K562 (cell line): ENCODE data around the gene PID1. TPM values are rescaled to one million over a fixed set of nuclear protein-coding genes. Genes with fewer than 3 reads are reported as not detected.

Source experiments
- ATAC-seq: fragments of 200-7000 bp; cut with Tn5 transposase; 3 replicates; pipeline ENCODE4 v1.9.1; 2020; ENCODE audit warnings: moderate library complexity
- BruUV-seq: library from RNA; stranded (reverse); fragments of 400-500 nt; replicated peaks from 2 replicates; lab custom pipeline; 2021; lab: Mats Ljungman, UMichigan
- CTCF ChIA-PET: fragments of 300-600 bp; formaldehyde crosslinking; extraction: SDS; loops from one replicate; lab custom pipeline; 2021; ENCODE audit warnings: low intra/inter-chr PET ratio; lab: Yijun Ruan, JAX
- POLR2A ChIA-PET: fragments of 300-600, 350-650 bp; sonication (Branson Sonifier 250); formaldehyde crosslinking; extraction: SDS; loops from one replicate; lab custom pipeline; 2021; ENCODE audit warnings: antibody characterized with exemption, inconsistent platforms; lab: Yijun Ruan, JAX
- DNase-seq, 4 experiments: peaks; one replicate each; pipeline versions ENCODE4 v3.0.0 to v3.0.0-alpha.2; 2011 to 2018; ENCODE audit warnings: low spot score in 3 of 4, mixed read lengths in 3 of 4; ENCODE audit errors: extremely low read depth in 1 of 4
- FAIRE-seq: peaks from 2 replicates; lab custom pipeline; 2011; peaks lifted over from hg19 to GRCh38; lab: Jason Lieb, UNC
- H2AFZ ChIP-seq: 2 replicates; pipeline ENCODE4 v1.6.0; 2011; ENCODE audit warnings: low read depth, low read length, control low read depth, inconsistent platforms
- H3K27ac ChIP-seq: fragments of 200-600 bp; 3 replicates; pipeline ENCODE4 v1.8.0; 2011; ENCODE audit warnings: low read depth, mild to moderate bottlenecking, control low read depth, inconsistent platforms, low read length, moderate library complexity, mixed read lengths; ENCODE audit errors: extremely low read depth
- H3K27me3 ChIP-seq, 2 experiments: fragments of 300-600 bp in 1 of 2; 2 replicates in 1 of 2; 3 replicates in 1 of 2; pipeline versions ENCODE4 v1.6.0 to v1.8.0; 2011; ENCODE audit warnings: inconsistent platforms in 2 of 2, low read length in 2 of 2, mild to moderate bottlenecking in 1 of 2, mixed read lengths in 1 of 2, moderate library complexity in 1 of 2; ENCODE audit not compliant: control insufficient read depth in 2 of 2, insufficient read depth in 2 of 2
- H3K36me3 ChIP-seq: fragments of 300-600 bp; 3 replicates; pipeline ENCODE4 v1.8.0; 2011; ENCODE audit warnings: mild to moderate bottlenecking, low read length, inconsistent platforms; ENCODE audit not compliant: control insufficient read depth, insufficient read depth
- H3K4me1 ChIP-seq, 2 experiments: fragments of 200-600 bp in 1 of 2; replicated peaks in 1 of 2; 2 replicates in 1 of 2; 3 replicates in 1 of 2; pipeline versions ENCODE4 v1.5.1 to v1.8.0; 2011; ENCODE audit warnings: inconsistent platforms in 2 of 2, low read length in 2 of 2, mild to moderate bottlenecking in 1 of 2, mixed read lengths in 1 of 2, moderate library complexity in 1 of 2; ENCODE audit not compliant: control insufficient read depth in 2 of 2, insufficient read depth in 2 of 2
- H3K4me2 ChIP-seq: 2 replicates; pipeline ENCODE4 v1.6.1; 2011; ENCODE audit warnings: low read length, control low read depth, inconsistent platforms, mixed read lengths; ENCODE audit not compliant: insufficient read depth
- H3K4me3 ChIP-seq: fragments of 200-600 bp; sonication (generic), shearing (Covaris generic); 2 replicates; pipeline ENCODE4 v1.5.1; 2016; ENCODE audit warnings: control low read depth, inconsistent platforms
- H3K79me2 ChIP-seq: fragments of 200-600 bp; 3 replicates; pipeline ENCODE4 v1.8.0; 2011; ENCODE audit warnings: low read length, inconsistent platforms; ENCODE audit not compliant: control insufficient read depth, insufficient read depth
- H3K9ac ChIP-seq, 2 experiments: 2 replicates each; pipeline versions ENCODE4 v1.6.0 to v1.6.1; 2011; ENCODE audit warnings: low read depth in 2 of 2, low read length in 2 of 2, control low read depth in 1 of 2, inconsistent platforms in 1 of 2, mild to moderate bottlenecking in 1 of 2, mixed read lengths in 1 of 2; ENCODE audit not compliant: insufficient read depth in 1 of 2
- H3K9me1 ChIP-seq: one replicate; pipeline ENCODE4 v1.6.0; 2011; ENCODE audit warnings: inconsistent platforms, mild to moderate bottlenecking, low read length, moderate library complexity; ENCODE audit not compliant: control insufficient read depth, insufficient read depth
- H3K9me3 ChIP-seq: replicated peaks from 2 replicates; pipeline ENCODE4 v1.5.1; 2011; ENCODE audit warnings: low read depth, low read length, inconsistent platforms; ENCODE audit not compliant: control insufficient read depth, insufficient read depth
- H4K20me1 ChIP-seq: replicated peaks from 2 replicates; pipeline ENCODE4 v1.6.1; 2011; ENCODE audit warnings: low read length, inconsistent platforms, mixed read lengths; ENCODE audit not compliant: control insufficient read depth, insufficient read depth
- CBX1 ChIP-seq: sonication (generic); IDR thresholded peaks from 2 replicates; pipeline ENCODE4 v1.6.1; 2016; ENCODE audit warnings: antibody characterized with exemption, low read depth, mild to moderate bottlenecking
- CHCHD3 ChIP-seq: fragments of 250-450 bp; sonication (Bioruptor Pico); IDR thresholded peaks from 2 replicates; pipeline ENCODE4 v2.1.2; 2022; ENCODE audit warnings: mild to moderate bottlenecking
- FOXA3 ChIP-seq, 2 experiments: fragments of 450-650 bp in 1 of 2; sonication (generic) in 1 of 2; formaldehyde crosslinking; IDR thresholded peaks in 1 of 2; conservative IDR thresholded peaks in 1 of 2; 2 replicates each; pipeline versions ENCODE4 v1.4.0 to v1.8.0; 2020 to 2022; ENCODE audit warnings: mild to moderate bottlenecking in 2 of 2, missing genetic modification reagents in 1 of 2
- FOXM1 ChIP-seq, 2 experiments: fragments of 450-650 bp in 1 of 2; sonication (generic) in 1 of 2; formaldehyde crosslinking in 1 of 2; IDR thresholded peaks; 2 replicates each; pipeline versions ENCODE4 v1.6.1 to v1.9.0; 2017 to 2022; ENCODE audit warnings: low read depth in 2 of 2, mild to moderate bottlenecking in 2 of 2, missing genetic modification reagents in 1 of 2, moderate library complexity in 1 of 2
- GATAD2B ChIP-seq: fragments of 450-650 bp; IDR thresholded peaks from 2 replicates; pipeline ENCODE4 v1.6.1; 2017; ENCODE audit warnings: mild to moderate bottlenecking, borderline replicate concordance
- MBD2 ChIP-seq: sonication (generic); IDR thresholded peaks from 2 replicates; pipeline ENCODE4 v1.6.1; 2016; ENCODE audit warnings: low read depth, borderline replicate concordance
- PURB ChIP-seq: sonication (generic); formaldehyde crosslinking; IDR thresholded peaks from 2 replicates; pipeline ENCODE4 v1.9.0; 2021; ENCODE audit warnings: low read depth, mild to moderate bottlenecking, missing genetic modification reagents
- RBM22 ChIP-seq: fragments of 200-400 bp; formaldehyde crosslinking; IDR thresholded peaks from 2 replicates; pipeline ENCODE4 v1.6.1; 2018; ENCODE audit warnings: low read length, low read depth; ENCODE audit not compliant: poor library complexity, severe bottlenecking
- ZNF174 ChIP-seq: fragments of 250-450 bp; sonication (Bioruptor Pico); IDR thresholded peaks from 2 replicates; pipeline ENCODE4 v1.4.0; 2020; ENCODE audit warnings: mild to moderate bottlenecking
- ZNF75A ChIP-seq: fragments of 450-650 bp; formaldehyde crosslinking; IDR thresholded peaks from 2 replicates; pipeline ENCODE4 v1.4.0; 2020; ENCODE audit warnings: mild to moderate bottlenecking
- WGBS: fragments of 100-300 bp; shearing (Covaris generic); methylation state at CpG from one replicate; pipeline ENCODE4 v1.1.6; 2016; ENCODE audit warnings: low coverage, mixed read lengths; ENCODE audit not compliant: insufficient coverage; ENCODE audit errors: missing lambda C conversion rate; 5-methylcytosine and 5-hydroxymethylcytosine counted together
- in situ Hi-C: fragments of 300-500 bp; cut with MboI; formaldehyde crosslinking; loops from 4 replicates; pipeline ENCODE4 v1.15.0; 2018; ENCODE audit warnings: inconsistent platforms, mixed read lengths
- intact Hi-C: fragments of 100-400 bp; cut with micrococcal nuclease; formaldehyde crosslinking; loops from 2 replicates; pipeline ENCODE4 v1.14.2; 2022
- polyA plus RNA-seq, 8 experiments: library from polyadenylated mRNA; depleted of rRNA in 4 of 8; stranded (reverse) in 5 of 8; unstranded in 3 of 8; fragments of >200 nt; fragmentation: Nextera tagmentation in 2 of 8; fragmentation: Illumina TruSeq in 1 of 8; extraction: Ambion mirVana in 2 of 8; extraction: Trizol in 1 of 8; gene quantifications; 2 replicates each; pipeline versions ENCODE4 v1.2.1 to v1.2.3, GENCODE V29; 2011 to 2014; ENCODE audit warnings: inconsistent platforms in 1 of 8, missing spikeins in 1 of 8
- total RNA-seq, 7 experiments: library from RNA; depleted of rRNA in 6 of 7; stranded (reverse); fragments of >200 nt in 6 of 7; fragmentation: Illumina TruSeq in 2 of 7; extraction: Trizol in 2 of 7; gene quantifications; 2 replicates each; pipeline versions ENCODE4 v1.2.1 to v1.2.3, GENCODE V29; 2011 to 2021; ENCODE audit warnings: low replicate concordance in 1 of 7
- TF ChIP-seq, protein P1 (sequence below): IDR thresholded peaks from 2 replicates; pipeline ENCODE4 v1.6.1; 2011; ENCODE audit warnings: borderline replicate concordance, low read depth, mild to moderate bottlenecking, moderate library complexity, low read length; ENCODE audit not compliant: insufficient read depth, poor library complexity, severe bottlenecking
- TF ChIP-seq, protein P2 (sequence below): sonication (generic); formaldehyde crosslinking; IDR thresholded peaks from 2 replicates; pipeline ENCODE4 v1.8.0; 2022; ENCODE audit warnings: missing genetic modification reagents, mild to moderate bottlenecking, borderline replicate concordance
- TF ChIP-seq, protein P3 (sequence below): fragments of 450-650 bp; formaldehyde crosslinking; IDR thresholded peaks from 2 replicates; pipeline ENCODE4 v1.4.0; 2020; ENCODE audit warnings: mild to moderate bottlenecking, moderate library complexity
- TF ChIP-seq, protein P4 (sequence below): sonication (generic); formaldehyde crosslinking; IDR thresholded peaks from 2 replicates; pipeline ENCODE4 v1.8.1; 2023; ENCODE audit warnings: mild to moderate bottlenecking, missing genetic modification reagents

The PID1 gene
- total and polyA plus RNA-seq, 9 of the 15 experiments (the other 6 are each of a cell fraction or from before 2014, with no cell fraction given): not detected

DNA sequence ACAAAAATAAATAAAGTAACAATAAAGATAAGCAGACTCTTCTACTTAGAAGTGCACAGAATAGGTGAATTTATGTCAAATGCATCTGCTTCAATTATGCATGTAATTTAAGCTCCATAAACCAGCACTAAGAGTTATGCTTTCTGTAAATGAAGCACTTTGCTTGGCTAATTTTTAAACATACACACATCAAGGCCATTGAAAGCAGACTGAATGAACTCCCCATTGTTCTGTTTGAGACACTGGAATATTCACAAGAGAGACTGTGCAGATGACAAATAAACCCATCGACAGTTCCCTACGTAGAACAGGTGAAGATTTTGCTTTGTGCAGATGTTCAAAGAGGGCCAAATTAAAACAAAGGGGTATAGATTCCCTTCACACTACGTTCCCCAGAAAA is 133.4 kb downstream of the PID1 start:
- no TSS peak for BruUV-seq
- Histone ChIP-seq H3K9ac (no peak overlapping the region), H3K27ac (no peak overlapping the region), H3K36me3 (no peaks in the 10 kb centered on the region), H3K27me3 (no peaks in the 10 kb centered on the region), H3K4me3 (no peak overlapping the region), H3K4me2 (no peak overlapping the region), H4K20me1 (no peaks in the 10 kb centered on the region), H2AFZ (no peak overlapping the region), H3K9me1 (no peaks in the 10 kb centered on the region), H3K9me3 (no peaks in the 10 kb centered on the region), H3K4me1 (no peaks in the 10 kb centered on the region), H3K79me2 (no peaks in the 10 kb centered on the region)
- in situ Hi-C loops: no loop called here
- intact Hi-C loops: no loop called here
- 0% methylated on average over 2 of the region's 3 CpGs for WGBS
- POLR2A ChIA-PET: no interaction called here
- ATAC-seq (no peak), FAIRE-seq (no peak), DNase-seq (no peak)
- CTCF ChIA-PET: no interaction called here
- TF ChIP-seq, protein P1, sequence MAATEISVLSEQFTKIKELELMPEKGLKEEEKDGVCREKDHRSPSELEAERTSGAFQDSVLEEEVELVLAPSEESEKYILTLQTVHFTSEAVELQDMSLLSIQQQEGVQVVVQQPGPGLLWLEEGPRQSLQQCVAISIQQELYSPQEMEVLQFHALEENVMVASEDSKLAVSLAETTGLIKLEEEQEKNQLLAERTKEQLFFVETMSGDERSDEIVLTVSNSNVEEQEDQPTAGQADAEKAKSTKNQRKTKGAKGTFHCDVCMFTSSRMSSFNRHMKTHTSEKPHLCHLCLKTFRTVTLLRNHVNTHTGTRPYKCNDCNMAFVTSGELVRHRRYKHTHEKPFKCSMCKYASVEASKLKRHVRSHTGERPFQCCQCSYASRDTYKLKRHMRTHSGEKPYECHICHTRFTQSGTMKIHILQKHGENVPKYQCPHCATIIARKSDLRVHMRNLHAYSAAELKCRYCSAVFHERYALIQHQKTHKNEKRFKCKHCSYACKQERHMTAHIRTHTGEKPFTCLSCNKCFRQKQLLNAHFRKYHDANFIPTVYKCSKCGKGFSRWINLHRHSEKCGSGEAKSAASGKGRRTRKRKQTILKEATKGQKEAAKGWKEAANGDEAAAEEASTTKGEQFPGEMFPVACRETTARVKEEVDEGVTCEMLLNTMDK: no peak
- TF ChIP-seq MBD2 (no peak), FOXM1 (IDR thresholded peaks at IDR 0.05; ENCODE audit: low read depth) (no peak), FOXM1 (CRISPR knock-in tag; IDR thresholded peaks at IDR 0.05; ENCODE audit: low read depth) (no peak), ZNF75A (CRISPR knock-in tag) (no peak), FOXA3 (CRISPR knock-in tag; conservative IDR thresholded peaks at IDR 0.05 in 1 of 2, IDR thresholded peaks at IDR 0.05 in 1 of 2) (no peak), PURB (CRISPR knock-in tag) (no peak), RBM22 (no peak), GATAD2B (no peak), ZNF174 (CRISPR knock-in tag) (no peak), CHCHD3 (CRISPR knock-in tag) (no peak), CBX1 (no peak)
- TF ChIP-seq, protein P2, sequence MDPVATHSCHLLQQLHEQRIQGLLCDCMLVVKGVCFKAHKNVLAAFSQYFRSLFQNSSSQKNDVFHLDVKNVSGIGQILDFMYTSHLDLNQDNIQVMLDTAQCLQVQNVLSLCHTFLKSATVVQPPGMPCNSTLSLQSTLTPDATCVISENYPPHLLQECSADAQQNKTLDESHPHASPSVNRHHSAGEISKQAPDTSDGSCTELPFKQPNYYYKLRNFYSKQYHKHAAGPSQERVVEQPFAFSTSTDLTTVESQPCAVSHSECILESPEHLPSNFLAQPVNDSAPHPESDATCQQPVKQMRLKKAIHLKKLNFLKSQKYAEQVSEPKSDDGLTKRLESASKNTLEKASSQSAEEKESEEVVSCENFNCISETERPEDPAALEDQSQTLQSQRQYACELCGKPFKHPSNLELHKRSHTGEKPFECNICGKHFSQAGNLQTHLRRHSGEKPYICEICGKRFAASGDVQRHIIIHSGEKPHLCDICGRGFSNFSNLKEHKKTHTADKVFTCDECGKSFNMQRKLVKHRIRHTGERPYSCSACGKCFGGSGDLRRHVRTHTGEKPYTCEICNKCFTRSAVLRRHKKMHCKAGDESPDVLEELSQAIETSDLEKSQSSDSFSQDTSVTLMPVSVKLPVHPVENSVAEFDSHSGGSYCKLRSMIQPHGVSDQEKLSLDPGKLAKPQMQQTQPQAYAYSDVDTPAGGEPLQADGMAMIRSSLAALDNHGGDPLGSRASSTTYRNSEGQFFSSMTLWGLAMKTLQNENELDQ (CRISPR knock-in tag): no peak
- TF ChIP-seq, protein P3, sequence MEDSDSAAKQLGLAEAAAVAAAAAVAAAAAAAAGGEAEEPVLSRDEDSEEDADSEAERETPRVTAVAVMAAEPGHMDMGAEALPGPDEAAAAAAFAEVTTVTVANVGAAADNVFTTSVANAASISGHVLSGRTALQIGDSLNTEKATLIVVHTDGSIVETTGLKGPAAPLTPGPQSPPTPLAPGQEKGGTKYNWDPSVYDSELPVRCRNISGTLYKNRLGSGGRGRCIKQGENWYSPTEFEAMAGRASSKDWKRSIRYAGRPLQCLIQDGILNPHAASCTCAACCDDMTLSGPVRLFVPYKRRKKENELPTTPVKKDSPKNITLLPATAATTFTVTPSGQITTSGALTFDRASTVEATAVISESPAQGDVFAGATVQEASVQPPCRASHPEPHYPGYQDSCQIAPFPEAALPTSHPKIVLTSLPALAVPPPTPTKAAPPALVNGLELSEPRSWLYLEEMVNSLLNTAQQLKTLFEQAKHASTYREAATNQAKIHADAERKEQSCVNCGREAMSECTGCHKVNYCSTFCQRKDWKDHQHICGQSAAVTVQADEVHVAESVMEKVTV (CRISPR knock-in tag): no peak
- TF ChIP-seq, protein P4, sequence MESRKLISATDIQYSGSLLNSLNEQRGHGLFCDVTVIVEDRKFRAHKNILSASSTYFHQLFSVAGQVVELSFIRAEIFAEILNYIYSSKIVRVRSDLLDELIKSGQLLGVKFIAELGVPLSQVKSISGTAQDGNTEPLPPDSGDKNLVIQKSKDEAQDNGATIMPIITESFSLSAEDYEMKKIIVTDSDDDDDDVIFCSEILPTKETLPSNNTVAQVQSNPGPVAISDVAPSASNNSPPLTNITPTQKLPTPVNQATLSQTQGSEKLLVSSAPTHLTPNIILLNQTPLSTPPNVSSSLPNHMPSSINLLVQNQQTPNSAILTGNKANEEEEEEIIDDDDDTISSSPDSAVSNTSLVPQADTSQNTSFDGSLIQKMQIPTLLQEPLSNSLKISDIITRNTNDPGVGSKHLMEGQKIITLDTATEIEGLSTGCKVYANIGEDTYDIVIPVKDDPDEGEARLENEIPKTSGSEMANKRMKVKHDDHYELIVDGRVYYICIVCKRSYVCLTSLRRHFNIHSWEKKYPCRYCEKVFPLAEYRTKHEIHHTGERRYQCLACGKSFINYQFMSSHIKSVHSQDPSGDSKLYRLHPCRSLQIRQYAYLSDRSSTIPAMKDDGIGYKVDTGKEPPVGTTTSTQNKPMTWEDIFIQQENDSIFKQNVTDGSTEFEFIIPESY (CRISPR knock-in tag): no peak
